Activated CD4-positive, alpha-beta T cell treated with anti-CD3 and anti-CD28 coated beads, Interleukin-2, amount 50 U/mL, for 1 hour (primary cell): ENCODE data around the gene STK24.

ENCODE experiments used
- DNase-seq: peaks from one replicate; pipeline ENCODE4 v3.0.0-alpha.2; 2020

STK24 gene

GRCh38 chr13:98508280-98508679 lies 68.6 kb downstream of the STK24 start:
- no peak for DNase-seq

DNA sequence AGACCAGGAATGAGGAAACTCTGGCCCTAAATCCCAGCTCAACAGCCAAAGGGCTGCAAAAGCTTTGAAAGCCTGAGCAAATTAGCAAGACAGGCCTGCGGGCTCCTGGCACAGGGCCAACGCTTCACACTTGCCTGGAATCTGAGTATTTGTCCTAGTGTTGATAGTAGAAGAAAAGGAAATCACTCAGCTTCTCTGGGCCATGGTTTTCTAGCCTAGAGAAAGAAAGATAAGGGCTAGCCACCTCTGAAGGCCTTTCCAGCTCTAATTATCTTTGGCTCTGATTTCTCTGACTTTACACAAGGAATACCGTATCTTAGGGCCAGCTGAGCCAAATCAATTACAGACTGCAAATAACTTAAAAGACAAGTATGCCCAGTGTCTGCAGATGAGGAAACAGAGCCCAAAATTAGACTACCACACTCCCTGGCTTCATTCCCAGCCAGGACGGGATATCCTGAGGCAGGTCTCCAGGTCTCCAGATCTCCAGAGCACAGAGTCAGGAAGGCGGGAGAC lies 69.6 kb downstream of the STK24 start:
- no peak for DNase-seq

DNA sequence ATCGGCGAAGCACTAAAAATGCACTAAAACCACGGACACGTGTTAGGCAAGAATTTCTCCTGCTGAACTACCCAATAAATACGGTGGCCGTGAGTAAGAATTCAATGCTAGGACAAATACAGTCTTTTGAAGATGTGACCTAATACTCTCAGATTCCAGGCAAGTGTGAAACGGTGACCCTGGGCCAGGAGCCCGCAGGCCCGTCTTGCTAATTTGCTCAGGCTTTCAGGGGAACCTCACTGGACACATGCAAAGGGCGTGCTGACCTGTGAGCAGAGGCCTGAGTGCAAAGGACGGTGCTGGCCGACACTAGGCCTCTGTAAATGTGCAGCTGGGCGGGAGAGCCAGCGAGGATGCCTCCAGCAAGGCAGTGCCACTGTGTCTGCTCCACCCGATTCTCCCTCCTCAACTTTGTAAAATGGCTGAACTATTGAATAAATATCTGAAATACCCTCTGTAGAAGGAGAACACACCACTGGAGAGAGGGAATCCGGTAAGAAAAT lies 70.1 kb downstream of the STK24 start:
- DNase-seq: no peak

DNA sequence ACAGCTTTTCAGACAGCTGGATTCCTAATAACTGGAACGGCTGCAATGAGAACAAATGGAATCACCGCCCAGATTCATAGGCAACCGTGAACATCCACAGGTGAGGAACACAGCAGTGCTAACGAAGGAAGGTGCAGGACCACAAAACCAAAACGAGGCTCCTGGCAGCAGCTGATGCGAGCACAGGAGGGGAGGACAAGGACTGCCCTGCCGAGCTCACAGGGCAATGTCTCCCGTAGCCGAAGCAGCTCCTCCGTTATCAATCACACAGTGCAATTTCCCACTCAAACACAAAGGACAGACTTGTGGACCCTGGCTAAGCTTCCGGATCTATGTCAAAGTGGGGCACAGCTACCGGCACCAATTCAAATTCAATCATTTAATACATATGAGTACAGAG lies 70.6 kb downstream of the STK24 start:
- DNase-seq: no peak

- DNase-seq: no peak
Observed at GRCh38 chr13:98505217-98505616, 71.7 kb downstream of the STK24 start.

- DNase-seq: no peak
Observed at GRCh38 chr13:98504371-98504963, 72.4 kb downstream of the STK24 start.

DNA sequence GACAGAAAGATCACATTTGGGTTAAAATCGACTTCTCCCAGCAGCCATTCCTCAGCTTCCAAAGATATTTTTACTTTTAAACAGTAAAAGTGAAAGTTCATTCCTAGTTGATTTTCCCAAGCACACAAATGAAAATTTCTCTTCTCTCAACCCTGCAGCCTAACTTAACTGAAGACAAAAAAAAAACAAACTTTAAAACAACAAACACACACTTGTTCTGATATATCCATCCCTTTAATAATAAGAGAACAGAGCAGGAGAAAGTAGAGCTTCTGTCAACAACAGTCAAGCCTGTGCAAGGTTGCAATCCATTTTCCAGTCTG lies 72.9 kb downstream of the STK24 start:
- DNase-seq: no peak

DNA sequence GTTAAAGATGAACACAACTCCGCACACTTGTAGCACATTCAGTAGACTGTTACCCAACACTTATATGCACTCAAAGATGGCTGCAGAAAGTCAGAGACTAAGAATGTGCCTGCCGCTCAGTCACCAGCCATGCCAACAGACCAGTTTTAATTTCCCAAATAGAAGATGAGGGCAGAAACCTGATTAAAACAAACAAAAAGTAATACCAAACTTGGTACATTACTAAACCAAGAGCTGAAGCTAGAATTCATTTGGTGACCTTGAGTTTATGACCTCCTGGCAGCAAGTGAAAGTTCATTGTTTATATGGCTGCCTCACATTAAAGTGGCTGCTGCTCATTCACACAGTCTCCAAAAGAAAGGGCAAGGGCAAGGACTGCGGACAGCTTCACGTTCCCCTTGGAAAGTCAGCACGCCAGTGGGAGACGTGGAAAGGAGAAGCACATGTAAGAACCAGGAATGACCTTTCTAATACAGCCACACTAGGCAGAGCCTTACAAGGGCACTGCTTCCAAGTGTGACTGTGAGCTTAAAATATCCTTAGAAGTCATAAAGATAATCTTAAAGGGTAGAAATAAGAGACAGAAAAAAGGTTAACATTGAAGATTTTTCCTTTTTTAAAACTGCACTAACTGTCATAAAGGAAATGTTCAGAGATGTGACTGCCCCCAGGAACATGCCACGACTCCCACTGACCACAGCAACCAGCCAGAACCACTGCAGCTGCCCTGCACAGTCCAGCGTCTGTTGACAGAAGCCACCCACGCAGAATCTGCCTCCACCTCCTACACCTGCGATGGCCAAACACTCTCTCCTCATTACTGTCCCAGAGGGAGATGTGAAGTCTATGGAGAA lies 73.5 kb downstream of the STK24 start:
- DNase-seq: no peak

GRCh38 chr13:98500963-98501421 lies 75.9 kb downstream of the STK24 start:
- no peak for DNase-seq

- DNase-seq: no peak
Observed at GRCh38 chr13:98496966-98497365, 79.9 kb downstream of the STK24 start.

DNA sequence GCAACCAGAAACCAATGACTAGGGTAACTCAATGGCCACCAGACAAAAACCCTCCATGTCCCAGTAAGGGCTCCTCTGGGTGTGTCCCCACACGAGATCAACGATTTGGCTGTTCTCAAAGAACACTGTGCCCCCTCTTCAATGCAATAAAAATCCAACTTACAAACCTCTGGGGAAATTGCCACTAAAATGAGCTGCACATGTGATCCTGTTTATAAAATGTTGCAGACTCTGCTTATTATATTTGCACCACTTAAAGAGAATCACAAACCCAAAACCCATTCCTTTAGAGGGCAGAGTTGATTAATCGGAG lies 80.5 kb downstream of the STK24 start:
- no peak for DNase-seq

GRCh38 chr13:98495627-98496478 lies 81.1 kb downstream of the STK24 start:
- DNase-seq: no peak

DNA sequence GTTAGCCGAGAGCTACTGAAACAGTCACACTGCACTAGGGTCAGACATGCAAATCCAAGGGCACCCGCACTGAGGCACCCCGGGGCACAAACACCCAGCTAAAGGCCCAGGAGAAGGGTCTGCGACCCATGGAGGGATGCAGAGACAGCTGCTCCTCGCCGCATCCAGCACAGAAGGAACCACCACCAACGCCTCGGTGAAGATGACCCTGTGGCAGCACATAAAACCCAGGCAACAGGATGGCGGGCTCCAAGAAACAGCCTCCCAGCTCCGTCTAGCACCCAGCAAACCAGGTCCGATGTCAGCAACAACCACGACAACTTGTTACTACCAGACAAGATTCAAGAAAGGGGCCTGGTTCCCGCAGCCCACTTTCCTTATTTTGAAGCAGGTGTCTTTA lies 82.1 kb downstream of the STK24 start:
- DNase-seq: no peak

- no peak for DNase-seq
Observed at GRCh38 chr13:98493042-98493712, 83.7 kb downstream of the STK24 start.

DNA sequence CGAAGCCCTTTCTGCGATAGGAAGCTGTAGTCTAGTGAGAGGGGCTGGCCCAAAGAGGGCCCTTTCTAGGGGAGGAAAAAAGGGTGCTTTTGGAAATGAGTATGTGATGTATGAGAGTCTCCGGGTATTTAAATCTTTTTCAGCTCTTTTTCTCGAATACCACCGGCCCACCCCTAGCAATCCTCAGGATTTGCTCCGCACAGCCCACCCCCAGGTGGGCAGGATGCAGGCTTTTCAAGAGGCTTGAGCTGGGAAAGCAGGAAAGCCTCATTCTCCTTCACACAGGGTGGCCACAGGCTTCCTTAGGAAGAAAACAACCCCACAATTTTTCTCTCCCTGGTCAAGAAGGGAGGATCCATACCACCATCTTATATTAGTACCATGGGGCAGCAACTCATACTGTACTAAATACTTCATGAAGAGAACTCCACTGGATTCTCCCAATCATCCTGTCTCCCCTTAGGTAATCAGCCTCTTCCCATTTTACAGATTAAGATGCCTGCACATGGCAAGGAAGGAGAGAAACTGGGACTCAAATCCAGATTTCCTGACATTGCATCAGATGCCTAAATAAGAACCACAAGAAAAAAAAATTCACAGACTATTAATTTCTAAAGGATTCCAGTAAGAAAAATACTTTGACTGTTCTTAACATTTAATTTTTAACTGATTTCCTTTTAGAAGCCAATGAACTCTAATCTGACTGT lies 84.4 kb downstream of the STK24 start:
- no peak for DNase-seq

DNA sequence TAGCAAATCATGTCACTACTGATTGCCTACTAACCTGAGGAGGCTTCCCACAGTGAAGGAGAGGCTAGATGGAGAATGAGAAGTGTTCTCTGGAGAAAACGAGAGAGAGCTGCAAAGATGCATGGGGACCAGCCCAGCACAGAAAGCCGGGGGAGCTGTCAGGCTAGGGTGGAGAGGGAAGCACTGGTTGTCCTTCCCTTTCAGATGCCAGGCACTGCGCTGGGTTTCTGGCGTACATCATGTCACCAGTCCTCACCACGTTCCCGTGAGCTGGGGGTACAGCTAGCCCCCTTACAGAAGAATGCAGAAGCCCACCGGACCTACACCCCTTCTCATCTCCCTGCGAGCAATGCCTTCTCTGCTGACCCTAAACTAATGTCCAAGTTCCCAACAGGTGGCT lies 86.0 kb downstream of the STK24 start:
- no peak for DNase-seq

DNA sequence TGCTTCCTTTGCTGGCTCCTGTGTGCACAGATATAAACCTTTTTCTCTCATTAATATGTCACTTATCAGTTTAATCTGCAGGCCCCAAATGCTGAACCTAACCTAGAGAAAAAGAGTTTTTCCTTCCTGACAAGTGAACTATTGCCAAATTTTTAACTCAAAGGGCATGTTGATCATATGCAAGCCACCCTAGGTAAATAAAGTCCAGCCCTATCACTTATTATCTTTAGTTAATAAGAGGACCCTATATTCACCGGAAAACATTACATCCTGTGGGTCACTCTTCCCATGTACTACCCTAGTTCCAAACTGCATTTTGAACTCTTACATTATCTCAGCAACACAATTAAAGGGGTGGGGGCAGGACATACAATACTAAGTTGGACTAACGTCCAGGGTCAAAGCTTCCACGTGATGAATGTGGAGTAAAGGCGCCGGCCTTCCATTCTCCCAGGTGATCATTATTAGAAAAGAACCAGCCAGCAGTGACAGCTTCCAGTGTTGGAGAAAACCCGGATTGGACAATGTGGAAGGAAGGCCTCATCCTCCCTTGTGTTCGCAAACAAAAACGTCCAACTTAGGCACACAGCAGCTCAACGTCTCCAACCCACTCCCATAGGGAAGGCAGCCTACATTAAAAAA lies 86.6 kb downstream of the STK24 start:
- DNase-seq: no peak

DNA sequence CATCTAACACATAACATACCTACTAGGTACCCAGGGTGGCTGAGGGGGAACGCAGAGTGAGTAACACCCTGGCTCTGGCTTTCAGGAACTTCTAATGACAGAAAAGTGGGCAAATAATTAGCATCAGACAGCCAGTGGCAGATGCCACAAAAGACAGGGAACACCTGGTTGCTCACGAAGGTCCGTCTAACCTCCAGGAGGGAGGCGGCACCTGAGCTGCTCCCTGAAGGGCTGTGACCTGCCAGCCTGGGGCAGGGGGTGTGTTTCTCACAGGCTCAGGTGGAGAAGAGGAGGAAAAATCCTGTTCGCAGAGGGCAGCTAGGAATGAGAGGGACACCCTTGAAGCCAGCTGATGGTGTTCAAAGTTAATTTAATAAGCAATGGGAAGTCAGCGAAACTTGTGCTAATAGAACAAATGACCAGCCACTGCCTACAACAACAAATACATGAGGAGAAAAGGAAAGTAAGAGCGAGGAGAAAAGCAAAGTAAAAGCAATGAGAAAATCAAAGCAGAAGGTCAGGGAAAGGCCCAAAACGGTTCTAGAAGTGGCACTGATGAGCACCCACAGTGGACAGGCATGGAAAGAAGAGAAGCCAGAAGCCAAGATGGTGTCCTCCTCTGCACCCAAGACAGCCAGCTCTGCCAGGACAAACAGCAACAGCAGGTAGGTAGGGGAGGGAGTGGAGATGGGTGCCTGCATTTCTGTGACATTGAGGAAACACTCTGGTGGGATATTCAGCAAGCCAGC lies 87.3 kb downstream of the STK24 start:
- no peak for DNase-seq

DNA sequence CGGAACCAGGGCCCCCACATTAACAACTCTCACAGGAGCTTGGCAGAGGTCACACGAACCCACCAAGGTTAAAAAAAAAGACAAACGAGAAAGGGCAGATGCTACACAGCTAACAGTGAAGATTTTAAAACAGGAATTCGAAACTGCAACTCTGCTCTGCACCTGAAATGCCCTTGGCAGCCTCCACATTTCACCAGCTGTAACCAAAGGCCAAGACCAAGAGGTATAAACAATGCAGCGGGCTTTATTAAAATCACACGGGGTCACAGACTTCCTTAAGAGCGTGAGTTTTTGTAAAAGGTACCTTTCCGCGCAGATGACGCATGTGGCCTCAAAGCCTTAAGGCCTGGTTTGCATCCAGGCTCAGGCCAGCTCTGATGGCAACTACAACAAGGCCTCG lies 88.2 kb downstream of the STK24 start:
- DNase-seq: no peak

GRCh38 chr13:98487522-98487921 lies 89.4 kb downstream of the STK24 start:
- no peak for DNase-seq

GRCh38 chr13:98487016-98487415 lies 89.9 kb downstream of the STK24 start:
- DNase-seq: no peak
